ENCODE results near the gene HSPA13.

- TF ChIP-seq CTCF (IDR thresholded peaks at IDR 0.05) (no peak), EZH2phosphoT487 (IDR thresholded peaks at IDR 0.05) (no peak), EZH2 (IDR thresholded peaks at IDR 0.05) (no peak)
Measured at GRCh38 chr21:14361958-14362357, 21.0 kb downstream of the HSPA13 start.

All from neural progenitor cell (in vitro differentiated cells).